Transverse colon (tissue), 4 donors: ENCODE data around the gene MYO5B.

Experiments
- CTCF ChIP-seq, 5 experiments: fragments of 200-600 bp in 3 of 5; fragments of 450-650 bp in 2 of 5; sonication (generic) in 3 of 5; IDR thresholded peaks; 1 replicate in 2 of 5; 2 replicates in 3 of 5; pipeline ENCODE4 v1.5.1; 2016 to 2017; ENCODE audit warnings: antibody characterized with exemption in 5 of 5, inconsistent platforms in 3 of 5, mild to moderate bottlenecking in 2 of 5, moderate library complexity in 1 of 5
- POLR2A ChIP-seq: fragments of 450-650 bp; IDR thresholded peaks from one replicate; pipeline ENCODE4 v1.6.1; 2016; ENCODE audit warnings: antibody characterized with exemption, mild to moderate bottlenecking, moderate library complexity
- POLR2AphosphoS5 ChIP-seq, 3 donors: sonication (generic); formaldehyde crosslinking; IDR thresholded peaks; one replicate each; pipeline ENCODE4 v1.6.1; 2016; ENCODE audit warnings: antibody characterized with exemption in 3 of 3

DNA sequence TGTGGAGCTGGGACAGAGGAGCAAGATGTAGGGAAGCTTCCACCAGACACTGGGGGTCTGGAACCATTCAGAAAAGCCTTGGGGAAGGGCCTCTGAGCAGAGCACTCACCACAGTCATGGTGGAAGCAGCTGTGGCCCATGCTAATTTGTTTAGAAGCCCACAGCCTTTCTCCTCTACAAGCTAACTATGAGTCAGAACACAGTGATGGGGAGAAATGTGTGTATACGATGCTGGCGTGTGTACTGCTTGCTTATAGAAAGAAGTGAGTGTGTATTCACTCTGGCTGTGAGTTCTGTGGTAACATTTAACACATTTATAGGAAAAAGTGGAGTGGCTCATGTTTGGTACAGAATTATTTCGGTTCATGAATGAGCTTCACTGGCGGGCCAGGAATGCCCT lies 224.6 kb downstream of the MYO5B start:
- no peak for TF ChIP-seq CTCF (IDR thresholded peaks at IDR 0.05)
- no peak for TF ChIP-seq POLR2AphosphoS5 (IDR thresholded peaks at IDR 0.05)
- TF ChIP-seq POLR2A = no peak
